Measurements from ENCODE around the gene PCDHB16.

The PCDHB16 gene

DNA sequence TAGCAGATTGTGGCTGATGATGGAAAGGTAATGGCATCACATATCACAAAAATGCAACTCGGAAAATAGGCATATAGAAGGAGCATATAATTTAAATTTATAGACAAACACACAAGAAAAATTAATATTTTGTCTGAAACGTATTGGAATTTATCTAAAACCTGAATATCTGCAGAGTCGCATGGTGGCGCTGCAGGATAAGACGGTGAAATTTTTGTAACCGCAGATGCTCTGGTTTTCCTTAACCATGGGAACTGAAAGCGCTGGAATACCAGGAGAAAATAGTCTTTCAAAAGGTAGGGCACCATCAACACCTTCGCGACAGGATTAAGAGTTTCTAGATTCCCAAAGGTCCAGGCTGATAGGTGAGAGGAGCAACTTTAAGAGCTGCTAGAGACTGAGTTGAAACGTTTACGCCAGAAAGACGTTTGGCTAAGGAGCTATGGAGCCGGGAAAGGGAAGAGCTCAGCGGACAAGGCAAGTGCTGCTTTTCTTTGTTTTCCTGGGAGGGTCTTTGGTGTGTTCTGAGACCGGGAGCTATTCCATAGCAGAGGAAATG is 52.0 kb downstream of the PCDHB16 start:
- no peak for DNase-seq (ENCODE audit: low read depth)

Measured in stimulated activated CD8-positive, alpha-beta memory T cell treated with anti-CD3 and anti-CD28 coated beads, Interleukin-12 subunit alpha, Interleukin-12 subunit beta, amount 100 ng/mL, for 4 hours (primary cell).